ENCODE results near the gene C2orf92.

- TF ChIP-seq FOXM1 (IDR thresholded peaks at IDR 0.05; ENCODE audit: borderline replicate concordance) (no peak), ELF4 (IDR thresholded peaks at IDR 0.05) (no peak), TARDBP (IDR thresholded peaks at IDR 0.05) (no peak), SUZ12 (IDR thresholded peaks at IDR 0.05) (no peak), SP1 (IDR thresholded peaks at IDR 0.05) (no peak), FOXK2 (IDR thresholded peaks at IDR 0.05) (no peak), BHLHE40 (IDR thresholded peaks at IDR 0.05; ENCODE audit: borderline replicate concordance) (no peak), FOXA1 (IDR thresholded peaks at IDR 0.05) (no peak)
Observed at GRCh38 chr2:97706708-97707345, 37.3 kb downstream of the C2orf92 start.

Measured in HEK293T (cell line).